NCI-H460 (cell line): ENCODE data around the gene CELSR2. TPM values are rescaled to one million over a fixed set of nuclear protein-coding genes. Genes with fewer than 3 reads are reported as not detected.
"Not testable (repeated sequence)": the region's sequence is repeated elsewhere in the genome, so short reads cannot be mapped to it uniquely, and the experiment has no call there.

Experiments
- DNase-seq: peaks from one replicate; pipeline ENCODE4 v3.0.0-alpha.2; 2016; ENCODE audit warnings: low read depth; ENCODE audit errors: extremely low read depth
- total RNA-seq: library from RNA; depleted of rRNA; stranded (reverse); fragments of >200 nt; shearing (Covaris generic); gene quantifications from 2 replicates; pipeline ENCODE4 v1.2.3, GENCODE V29; 2014; rRNA removed

Gene CELSR2
- total RNA-seq, 1 experiment from 2014 or later, result 2.7 TPM

DNA sequence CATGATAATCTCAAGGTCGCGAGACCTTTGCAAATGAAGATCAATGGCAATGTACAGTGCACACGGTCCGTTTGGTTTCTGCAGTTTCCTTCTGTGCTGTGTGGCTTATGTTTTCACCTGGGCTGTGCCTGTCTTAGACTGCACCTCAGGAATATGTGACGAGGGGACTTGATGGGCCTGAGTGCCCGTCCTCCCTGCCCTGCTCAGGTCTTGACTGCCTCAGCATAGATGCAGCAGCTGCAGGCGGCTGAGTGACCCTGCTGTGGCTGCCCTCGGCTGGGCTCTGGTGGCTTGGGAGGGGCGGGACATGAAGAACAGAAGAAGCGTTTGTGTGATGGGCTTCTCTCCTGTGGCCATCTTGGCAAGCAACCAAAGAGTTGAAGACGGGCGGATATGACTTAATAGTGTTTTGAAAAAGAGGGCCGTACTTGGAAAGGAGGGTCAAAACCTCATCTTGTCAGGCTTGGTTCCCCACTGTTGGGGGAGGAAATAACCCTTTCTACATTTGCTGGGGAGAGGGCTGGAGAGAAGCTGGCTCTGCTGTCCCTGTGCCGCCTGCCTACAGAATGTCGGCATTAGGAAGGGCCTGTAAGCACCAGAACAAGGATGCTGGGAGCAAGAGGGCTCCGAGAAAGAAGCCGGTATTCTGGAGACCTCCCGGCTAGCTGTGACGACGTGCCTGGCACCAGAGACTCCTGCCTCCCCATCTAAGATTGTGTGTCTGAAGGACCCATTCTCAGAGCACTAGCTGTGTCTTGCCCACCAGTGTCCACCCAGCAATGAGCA, 50.4 kb downstream of the CELSR2 start:
- no peak for DNase-seq

GRCh38 chr1:109300650-109301151, 51.4 kb downstream of the CELSR2 start:
- DNase-seq, result no peak

DNA sequence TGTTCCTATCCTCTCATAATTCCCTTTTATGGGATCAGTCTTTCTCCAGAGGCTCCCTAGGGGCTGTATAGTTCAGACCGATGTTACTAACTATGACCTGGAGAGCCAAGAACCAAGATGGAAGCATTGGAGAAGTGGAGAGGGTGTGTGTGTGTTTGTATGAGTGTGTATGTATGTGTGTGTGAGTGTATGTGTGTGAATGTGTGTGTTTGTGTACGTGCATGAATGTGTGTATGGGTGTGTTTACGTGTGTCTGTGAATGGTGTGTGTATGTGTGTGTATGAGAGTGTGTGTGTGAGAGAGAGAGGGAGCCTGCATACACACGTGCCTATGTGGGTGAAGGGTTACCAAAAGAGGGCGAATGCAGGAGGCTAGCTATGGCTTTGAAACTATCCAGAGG, 52.5 kb downstream of the CELSR2 start:
- no peak for DNase-seq

DNA sequence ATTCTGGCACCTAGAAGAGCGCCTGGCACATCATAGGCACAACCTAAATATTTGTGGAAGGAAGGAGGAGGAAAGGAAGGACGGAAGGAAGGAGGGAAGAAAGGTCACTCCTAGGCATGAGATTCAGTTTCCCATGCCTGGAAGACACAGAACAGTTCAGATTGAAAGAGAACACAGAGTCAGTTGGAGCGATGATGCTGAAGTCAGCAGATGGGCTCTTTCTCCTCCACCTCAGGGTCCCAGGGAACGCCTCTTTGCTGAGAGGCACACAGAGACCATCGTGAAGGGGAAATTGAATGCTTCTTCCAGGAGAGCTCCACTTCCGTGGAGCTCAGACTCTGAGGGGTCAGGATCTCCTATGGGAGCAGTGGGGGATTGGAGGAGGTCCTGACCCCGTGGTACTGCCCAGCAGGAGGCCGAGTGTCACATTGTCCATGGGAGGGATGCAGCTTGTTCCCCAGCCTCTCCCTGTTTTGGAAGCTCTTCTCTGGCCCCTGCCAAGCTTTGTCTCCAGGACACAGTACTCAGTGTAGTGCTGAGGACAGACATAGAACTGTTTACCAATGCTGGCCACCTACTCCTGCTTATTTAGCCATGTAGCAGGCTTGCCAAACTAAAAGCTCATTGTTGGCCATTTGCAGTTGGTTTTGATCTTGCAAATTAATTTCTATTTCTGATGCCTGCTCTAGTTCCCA, 55.0 kb downstream of the CELSR2 start:
- DNase-seq, result no peak

DNA sequence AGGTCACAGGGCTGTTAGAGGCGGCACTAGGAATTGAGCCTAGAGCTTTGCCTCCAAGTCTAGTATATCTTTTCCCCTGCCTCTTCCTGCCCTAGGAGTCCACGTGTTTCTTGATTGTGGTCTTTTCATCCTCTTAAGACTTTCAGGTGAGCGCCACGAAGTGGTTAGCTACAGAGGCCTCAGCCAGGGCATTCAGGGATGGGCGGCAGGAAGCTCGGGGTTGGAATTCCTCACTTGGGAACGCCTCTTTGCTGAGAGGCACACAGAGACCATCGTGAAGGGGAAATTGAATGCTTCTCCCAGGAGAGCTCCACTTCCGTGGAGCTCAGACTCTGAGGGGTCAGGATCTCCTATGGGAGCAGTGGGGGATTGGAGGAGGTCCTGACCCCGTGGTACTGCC, 56.7 kb downstream of the CELSR2 start:
- not testable (repeated sequence) for DNase-seq

DNA sequence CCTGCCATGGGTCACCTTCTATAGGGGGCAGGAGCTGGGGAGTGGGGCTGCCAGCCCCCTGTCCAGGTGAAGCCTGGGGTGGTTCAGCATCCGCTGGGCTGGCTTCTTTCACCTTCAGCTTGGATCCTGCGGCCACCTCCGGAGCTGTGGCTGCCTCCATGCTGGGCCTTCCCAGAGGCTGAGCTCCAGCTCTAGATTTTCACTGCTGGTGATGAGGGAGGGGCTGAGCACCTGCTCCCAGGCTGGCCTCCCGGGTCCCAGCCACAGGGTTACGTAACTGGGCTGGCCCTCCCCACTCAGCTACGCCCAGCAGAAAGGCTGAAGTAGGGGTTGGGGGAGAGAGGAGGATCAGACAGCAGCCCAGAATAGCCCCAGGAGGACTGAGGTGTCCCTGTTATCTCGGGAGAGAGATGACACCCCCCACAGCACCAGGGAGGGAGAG, 57.5 kb downstream of the CELSR2 start, which contains the start of gene MYBPHL:
TSS of gene MYBPHL (minus strand) at position 180 of the 442 bp plus-strand sequence. CDS start at position 160, 20 bp downstream.
- no peak for DNase-seq

DNA sequence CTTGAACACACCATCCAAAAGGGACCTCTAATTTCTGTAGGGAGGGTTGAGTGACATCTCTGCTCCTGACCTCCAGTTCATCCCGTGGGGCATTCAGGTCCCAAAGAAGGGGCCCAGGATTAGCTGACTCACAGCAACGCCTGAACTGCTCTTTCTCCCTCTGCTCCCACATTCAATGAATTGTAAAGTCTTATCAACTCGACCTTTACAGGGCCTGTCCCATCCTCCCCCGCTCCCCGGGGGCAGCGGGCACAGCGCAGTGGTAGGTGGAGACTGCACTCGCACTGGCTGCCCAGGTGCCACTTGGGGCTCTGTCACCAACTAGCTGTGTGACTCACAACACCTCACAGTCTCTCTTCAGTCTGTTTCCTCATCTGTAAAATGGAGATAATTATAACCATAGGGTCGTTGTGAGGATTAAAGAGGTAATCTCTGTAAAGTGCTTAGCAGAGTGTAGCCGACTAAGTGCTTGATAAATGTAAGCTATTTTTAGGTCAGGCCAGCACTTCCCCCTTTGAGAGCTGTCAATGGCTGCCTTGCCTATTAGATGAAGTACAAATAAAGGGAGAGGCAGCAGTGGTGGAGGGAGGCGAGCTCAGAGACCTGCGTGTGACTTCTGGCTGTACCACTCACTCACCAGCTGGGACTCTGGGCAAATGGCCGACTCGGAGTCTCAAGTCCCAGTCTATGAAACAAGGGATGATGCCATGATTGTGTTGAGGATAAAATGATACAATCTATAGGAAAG, 58.1 kb downstream of the CELSR2 start:
- no peak for DNase-seq

DNA sequence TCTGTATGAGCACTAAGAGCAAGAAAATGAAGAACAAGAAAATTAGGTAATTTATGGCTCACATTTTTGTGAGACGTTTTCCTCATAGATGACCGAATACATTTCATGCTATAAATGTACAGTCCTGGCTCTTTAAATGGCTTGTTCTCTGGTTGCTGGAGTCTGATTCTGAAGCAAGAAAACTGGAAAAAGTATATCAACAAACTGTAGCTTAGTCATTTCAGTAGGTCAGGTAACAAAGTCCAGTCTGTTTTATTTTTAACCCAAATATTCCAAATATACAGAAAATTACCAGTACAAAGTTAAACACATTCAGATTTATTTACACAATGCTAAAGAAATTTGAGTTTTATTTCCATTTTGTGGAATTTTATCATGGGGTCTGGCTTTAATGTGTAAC, 60.0 kb downstream of the CELSR2 start:
- DNase-seq, result no peak

DNA sequence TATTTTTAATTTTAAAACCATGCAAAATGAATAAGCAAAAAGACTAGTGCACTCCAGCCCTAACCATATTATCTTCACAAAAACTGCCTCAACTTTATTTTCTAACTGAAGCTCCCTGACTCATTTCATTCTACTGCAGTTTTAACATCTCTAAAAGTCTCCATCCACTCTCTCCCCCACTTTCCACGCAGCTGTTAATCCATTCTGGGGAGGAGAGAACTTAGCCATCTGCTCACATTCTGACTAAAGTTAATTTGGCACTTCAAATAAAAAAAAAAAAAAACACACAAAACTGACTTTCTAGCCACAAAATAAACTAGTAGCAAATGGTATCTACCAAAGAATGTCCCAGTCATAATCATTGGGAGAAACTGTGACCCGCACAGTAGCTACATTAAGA, 62.9 kb downstream of the CELSR2 start:
- no peak for DNase-seq

- DNase-seq, result no peak
Observed at GRCh38 chr1:109312978-109313775, 63.8 kb downstream of the CELSR2 start.

DNA sequence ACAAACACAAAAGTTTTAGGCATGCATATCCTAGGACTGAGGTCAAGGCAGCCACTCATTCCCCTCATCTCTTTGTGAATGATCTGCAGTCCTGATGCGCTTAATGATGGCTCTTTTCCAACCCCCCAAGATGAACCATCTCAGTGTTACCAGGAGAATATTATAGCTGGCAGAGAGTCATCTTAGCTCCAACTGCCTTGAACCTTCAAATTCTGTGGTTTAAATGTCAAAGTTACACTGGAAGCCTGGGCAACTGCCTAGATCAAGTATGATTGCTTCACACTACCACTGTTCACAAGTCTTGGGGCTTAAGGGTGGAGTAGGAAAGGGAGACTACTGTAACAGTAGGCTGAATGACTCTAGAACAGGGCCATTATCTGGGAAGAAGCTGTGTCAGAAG, 65.5 kb downstream of the CELSR2 start:
- DNase-seq, result no peak

- DNase-seq, result no peak
Observed at GRCh38 chr1:109315288-109315687, 65.9 kb downstream of the CELSR2 start.

- no peak for DNase-seq
Observed at GRCh38 chr1:109316506-109316905, 67.2 kb downstream of the CELSR2 start.

GRCh38 chr1:109319114-109319513, 69.8 kb downstream of the CELSR2 start:
- DNase-seq, result no peak

DNA sequence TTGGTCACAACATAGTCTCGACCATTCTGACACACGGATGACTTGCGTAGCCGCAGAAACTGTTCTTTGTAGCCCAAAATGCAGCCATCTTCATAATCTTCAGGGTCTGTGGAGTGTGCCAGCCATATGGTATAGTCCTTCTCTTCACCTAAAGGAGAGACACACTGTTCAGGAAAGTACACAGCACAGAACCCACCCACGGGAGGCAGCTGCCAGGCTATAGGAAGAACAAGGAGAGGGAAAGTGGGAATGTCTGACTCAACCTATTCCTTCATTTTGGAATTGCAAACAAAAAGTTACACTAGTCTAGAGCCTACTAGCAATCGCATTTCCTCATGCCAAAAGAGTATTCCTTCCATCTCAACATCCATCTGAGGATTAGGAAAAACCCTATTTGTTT, 73.6 kb downstream of the CELSR2 start:
- DNase-seq, result no peak

Other genes with a start within 250 kb of the CELSR2 start
- gene WDR47, start 207.4 kb upstream of the CELSR2 start, total RNA-seq, result 6.7 and 7.7 TPM in 2 replicates
- gene TAF13, start 173.5 kb upstream of the CELSR2 start, total RNA-seq, result 47.7 and 72.5 TPM in 2 replicates
- gene TMEM167B, start 158.8 kb upstream of the CELSR2 start, total RNA-seq, result 20.4 and 23.1 TPM in 2 replicates
- 0.12 and 0.23 TPM in 2 replicates for gene ELAPOR1, start 135.4 kb upstream of the CELSR2 start, total RNA-seq
- 384 and 411 TPM in 2 replicates for gene SARS1, start 35.6 kb upstream of the CELSR2 start, total RNA-seq
- gene PSRC1, start 33.6 kb downstream of the CELSR2 start, total RNA-seq, result 23.1 and 28.0 TPM in 2 replicates
- not detected in 2 replicates for gene MYBPHL, start 57.5 kb downstream of the CELSR2 start, total RNA-seq
- 1.6 and 3.0 TPM in 2 replicates for gene SORT1, start 148.4 kb downstream of the CELSR2 start, total RNA-seq
- 85.5 and 98.2 TPM in 2 replicates for gene PSMA5, start 176.9 kb downstream of the CELSR2 start, total RNA-seq
- gene SYPL2, start 217.0 kb downstream of the CELSR2 start, total RNA-seq, result 0.05 TPM in 1 of 2 replicates, not detected in the other
- gene ATXN7L2, start 234.4 kb downstream of the CELSR2 start, total RNA-seq, result 3.1 TPM in 2 replicates
- 2.3 and 2.8 TPM in 2 replicates for gene CYB561D1, start 244.6 kb downstream of the CELSR2 start, total RNA-seq